Glomerular visceral epithelial cell (primary cell): ENCODE results near the gene AZU1.
"Not testable (repeated sequence)": the region's sequence is repeated elsewhere in the genome, so short reads cannot be mapped to it uniquely, and the experiment has no call there.

ENCODE experiments used
- DNase-seq: peaks from one replicate; pipeline ENCODE4 v3.0.0-alpha.2; 2016; ENCODE audit errors: extremely low spot score

The AZU1 gene

GRCh38 chr19:810077-810855 is 17.4 kb upstream of the AZU1 start:
- DNase-seq, result no peak

- DNase-seq, result no peak
These were observed 16.7 kb upstream of the AZU1 start for GRCh38 chr19:810883-811489.

- no peak for DNase-seq
These were observed 16.1 kb upstream of the AZU1 start for GRCh38 chr19:811506-812048.

- no peak for DNase-seq
These were observed 15.4 kb upstream of the AZU1 start for GRCh38 chr19:812049-812746.

- no peak for DNase-seq
These were observed 14.9 kb upstream of the AZU1 start for GRCh38 chr19:812747-813218.

- no peak for DNase-seq
These were observed 14.2 kb upstream of the AZU1 start for GRCh38 chr19:813219-814151.

- no peak for DNase-seq
These were observed 13.2 kb upstream of the AZU1 start for GRCh38 chr19:814152-815078.

- no peak for DNase-seq
These were observed 12.4 kb upstream of the AZU1 start for GRCh38 chr19:815079-815774.

GRCh38 chr19:815775-816499 is 11.7 kb upstream of the AZU1 start:
- no peak for DNase-seq

- DNase-seq, result no peak
These were observed 11.2 kb upstream of the AZU1 start for GRCh38 chr19:816500-816857.

- not testable (repeated sequence) for DNase-seq
These were observed 7.4 kb upstream of the AZU1 start for GRCh38 chr19:820212-820611.

GRCh38 chr19:821231-821824 is 6.3 kb upstream of the AZU1 start:
- DNase-seq, result no peak

GRCh38 chr19:821825-822503 is 5.7 kb upstream of the AZU1 start, which contains the start of gene PLPPR3:
PLPPR3 (minus strand) TSS chr19:821955; CDS start chr19:821559, 396 bp downstream.
- DNase-seq, result no peak

- DNase-seq, result no peak
These were observed 4.0 kb upstream of the AZU1 start for GRCh38 chr19:823565-824121.

- no peak for DNase-seq
These were observed 2.8 kb upstream of the AZU1 start for GRCh38 chr19:824885-825284.

- no peak for DNase-seq
These were observed 1.6 kb upstream of the AZU1 start for GRCh38 chr19:825897-826644.

GRCh38 chr19:827314-827709 is 325 bp upstream of the AZU1 start:
- no peak for DNase-seq
